NAMALWA (cell line): Measurements from ENCODE around the gene ZNF81.
"Not testable (repeated sequence)": the region's sequence is repeated elsewhere in the genome, so short reads cannot be mapped to it uniquely, and the experiment has no call there.

Source experiments
- DNase-seq: peaks from one replicate; pipeline ENCODE4 v3.0.0-alpha.2; 2015; ENCODE audit warnings: low spot score

Gene ZNF81

GRCh38 chrX:47836164-47837072 is at the start of gene ZNF81:
TSS of gene ZNF81 (plus strand) at chrX:47836902. CDS start at chrX:47846268, 9,366 bp downstream.
- peak; percentile 94 for DNase-seq

GRCh38 chrX:47796433-47796906 is 40.2 kb upstream of the ZNF81 start:
- DNase-seq = no peak

- no peak for DNase-seq
These were observed 39.6 kb upstream of the ZNF81 start for GRCh38 chrX:47797084-47797483.

GRCh38 chrX:47798861-47799260 is 37.8 kb upstream of the ZNF81 start:
- no peak for DNase-seq

GRCh38 chrX:47802589-47802988 is 34.1 kb upstream of the ZNF81 start:
- DNase-seq = no peak

GRCh38 chrX:47803103-47803502 is 33.6 kb upstream of the ZNF81 start:
- DNase-seq = not testable (repeated sequence)

- no peak for DNase-seq
These were observed 32.4 kb upstream of the ZNF81 start for GRCh38 chrX:47804315-47804714.

GRCh38 chrX:47805844-47806243 is 30.9 kb upstream of the ZNF81 start:
- DNase-seq = not testable (repeated sequence)

GRCh38 chrX:47806415-47807271 is 30.1 kb upstream of the ZNF81 start:
- DNase-seq = not testable (repeated sequence)

- DNase-seq = not testable (repeated sequence)
These were observed 29.5 kb upstream of the ZNF81 start for GRCh38 chrX:47807272-47807538.

GRCh38 chrX:47807548-47807947 is 29.2 kb upstream of the ZNF81 start:
- DNase-seq = no peak

- no peak for DNase-seq
These were observed 27.6 kb upstream of the ZNF81 start for GRCh38 chrX:47808904-47809788.

- DNase-seq = no peak
These were observed 21.9 kb upstream of the ZNF81 start for GRCh38 chrX:47814851-47815250.

GRCh38 chrX:47815901-47816845 is 20.5 kb upstream of the ZNF81 start:
- no peak for DNase-seq

- DNase-seq = no peak
These were observed 19.3 kb upstream of the ZNF81 start for GRCh38 chrX:47817421-47817820.

- no peak for DNase-seq
These were observed 18.8 kb upstream of the ZNF81 start for GRCh38 chrX:47817897-47818296.

GRCh38 chrX:47828984-47829383 is 7.7 kb upstream of the ZNF81 start:
- no peak for DNase-seq

- peak; percentile 70 for DNase-seq
These were observed 4.9 kb upstream of the ZNF81 start for GRCh38 chrX:47831788-47832187.

GRCh38 chrX:47838361-47838760 is 1.7 kb downstream of the ZNF81 start:
- no peak for DNase-seq

- no peak for DNase-seq
These were observed 3.4 kb downstream of the ZNF81 start for GRCh38 chrX:47840111-47840510.

- no peak for DNase-seq
These were observed 6.7 kb downstream of the ZNF81 start for GRCh38 chrX:47843363-47843762.
